Activated CD8-positive, alpha-beta memory T cell treated with anti-CD3 and anti-CD28 coated beads for 48 hours (primary cell): ENCODE results near the gene ST7.
"Not testable (repeated sequence)": the region's sequence is repeated elsewhere in the genome, so short reads cannot be mapped to it uniquely, and the experiment has no call there.

Experiments used
- DNase-seq, 3 experiments: peaks; one replicate each; pipeline ENCODE4 v3.0.0-alpha.2; 2020; ENCODE audit warnings: low read depth in 2 of 3, low spot score in 2 of 3

The ST7 gene

GRCh38 chr7:116953372-116953905 lies at the start of gene ST7:
Gene ST7, plus strand, starts transcription at chr7:116953501. Its CDS starts 40 bp downstream, at chr7:116953541.
- peak; percentile 40 to 48 (median 44) for DNase-seq

- no peak for DNase-seq
These were observed 46.9 kb upstream of the ST7 start for GRCh38 chr7:116906391-116906790.

GRCh38 chr7:116910383-116910782 lies 42.9 kb upstream of the ST7 start:
- DNase-seq = no peak

- no peak for DNase-seq
These were observed 41.5 kb upstream of the ST7 start for GRCh38 chr7:116911801-116912200.

GRCh38 chr7:116912269-116912909 lies 40.9 kb upstream of the ST7 start:
- no peak for DNase-seq

- DNase-seq = no peak
These were observed 34.6 kb upstream of the ST7 start for GRCh38 chr7:116918704-116919103.

GRCh38 chr7:116920359-116920758 lies 32.9 kb upstream of the ST7 start:
- DNase-seq = no peak

GRCh38 chr7:116922545-116922944 lies 30.8 kb upstream of the ST7 start:
- DNase-seq = no peak

GRCh38 chr7:116924741-116925140 lies 28.6 kb upstream of the ST7 start:
- DNase-seq = no peak

GRCh38 chr7:116929021-116929420 lies 24.3 kb upstream of the ST7 start:
- no peak for DNase-seq

GRCh38 chr7:116929914-116930913 lies 23.1 kb upstream of the ST7 start:
- peak; percentile 23 to 71 (median 49) for DNase-seq

GRCh38 chr7:116932566-116932965 lies 20.7 kb upstream of the ST7 start:
- no peak for DNase-seq

GRCh38 chr7:116933465-116933864 lies 19.8 kb upstream of the ST7 start:
- no peak for DNase-seq

GRCh38 chr7:116934580-116934979 lies 18.7 kb upstream of the ST7 start:
- no peak for DNase-seq

- not testable (repeated sequence) for DNase-seq
These were observed 16.5 kb upstream of the ST7 start for GRCh38 chr7:116936844-116937243.

- no peak for DNase-seq
These were observed 14.6 kb upstream of the ST7 start for GRCh38 chr7:116938678-116939077.

- DNase-seq = no peak
These were observed 12.5 kb upstream of the ST7 start for GRCh38 chr7:116940689-116941370.

- no peak for DNase-seq
These were observed 10.8 kb upstream of the ST7 start for GRCh38 chr7:116942504-116942903.

GRCh38 chr7:116948934-116949333 lies 4.4 kb upstream of the ST7 start:
- no peak for DNase-seq

- no peak for DNase-seq
These were observed 3.1 kb upstream of the ST7 start for GRCh38 chr7:116949941-116950801.
